Epithelial cell of prostate (primary cell): ENCODE data around the gene TMIGD2.
"Not testable (repeated sequence)": the region's sequence is repeated elsewhere in the genome, so short reads cannot be mapped to it uniquely, and the experiment has no call there.

ENCODE experiments used
- DNase-seq: peaks from one replicate; pipeline ENCODE4 v3.0.0-alpha.2; 2011; ENCODE audit warnings: low read depth, low spot score
- H3K27ac ChIP-seq: fragments of 450-650 bp; 2 replicates; pipeline ENCODE4 v1.5.1; 2017; ENCODE audit warnings: mild to moderate bottlenecking

The TMIGD2 gene

GRCh38 chr19:4268816-4269430 is 33.3 kb downstream of the TMIGD2 start:
- H3K27ac ChIP-seq: no peak overlapping the region
- DNase-seq: no peak

- H3K27ac ChIP-seq: no peak overlapping the region
- DNase-seq: no peak
These were observed 34.0 kb downstream of the TMIGD2 start for GRCh38 chr19:4267901-4268815.

GRCh38 chr19:4267101-4267900 is 34.9 kb downstream of the TMIGD2 start:
- no peak for DNase-seq
- no peak overlapping the region for H3K27ac ChIP-seq

GRCh38 chr19:4266253-4267000 is 35.8 kb downstream of the TMIGD2 start:
- no peak overlapping the region for H3K27ac ChIP-seq
- no peak for DNase-seq

- DNase-seq: no peak
- no peak overlapping the region for H3K27ac ChIP-seq
These were observed 37.4 kb downstream of the TMIGD2 start for GRCh38 chr19:4264812-4265211.

- no peak overlapping the region for H3K27ac ChIP-seq
- no peak for DNase-seq
These were observed 41.5 kb downstream of the TMIGD2 start for GRCh38 chr19:4260613-4261191.

- H3K27ac ChIP-seq: no peak overlapping the region
- no peak for DNase-seq
These were observed 44.0 kb downstream of the TMIGD2 start for GRCh38 chr19:4258181-4258580.

GRCh38 chr19:4257025-4257424 is 45.2 kb downstream of the TMIGD2 start:
- H3K27ac ChIP-seq: no peak overlapping the region
- no peak for DNase-seq

- no peak for DNase-seq
- no peak overlapping the region for H3K27ac ChIP-seq
These were observed 45.6 kb downstream of the TMIGD2 start for GRCh38 chr19:4256563-4256962.

- peak; percentile 96 for DNase-seq
- peak within 1 kb of the TSS; percentile 84 for H3K27ac ChIP-seq
These were observed 55.2 kb downstream of the TMIGD2 start, which contains the start of gene YJU2 for GRCh38 chr19:4246767-4247593. TSS of gene YJU2 (plus strand) at chr19:4247080. CDS start at chr19:4247147, 67 bp downstream.

- not testable (repeated sequence) for DNase-seq
- peak overlapping the region; percentile 84 for H3K27ac ChIP-seq
These were observed 56.3 kb downstream of the TMIGD2 start for GRCh38 chr19:4245938-4246337.
